ENCODE measurements around the gene ABCF1.

DNA sequence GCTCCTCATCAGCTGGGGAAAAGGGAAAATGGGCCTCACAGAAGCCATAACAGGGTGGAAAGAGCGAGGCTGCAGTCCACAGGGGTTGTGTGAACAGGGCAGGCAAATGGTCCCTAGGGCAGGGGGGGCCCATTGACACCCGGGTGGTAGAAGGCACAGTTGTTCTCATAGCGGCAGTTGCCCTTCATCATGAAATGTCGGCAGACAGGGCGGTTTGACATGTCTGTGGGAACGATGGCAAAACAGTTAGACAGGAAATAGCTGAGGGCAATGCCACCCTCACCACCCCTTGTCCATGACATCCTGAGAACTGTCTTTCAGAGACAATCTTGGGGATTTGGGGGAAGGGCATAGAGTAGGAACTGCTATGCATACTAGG lies 30.2 kb downstream of the ABCF1 start:
- TF ChIP-seq KAT7 (CRISPR knock-in tag; IDR thresholded peaks at IDR 0.05; ENCODE audit: borderline replicate concordance) (no peak), PHB2 (IDR thresholded peaks at IDR 0.05; ENCODE audit: low read depth) (no peak), POLR2AphosphoS5 (IDR thresholded peaks at IDR 0.05; ENCODE audit: control insufficient read depth, insufficient read depth, low read depth, low read length) (no peak; the same call in 1 of the 2 replicates)
- TF ChIP-seq, protein P1, sequence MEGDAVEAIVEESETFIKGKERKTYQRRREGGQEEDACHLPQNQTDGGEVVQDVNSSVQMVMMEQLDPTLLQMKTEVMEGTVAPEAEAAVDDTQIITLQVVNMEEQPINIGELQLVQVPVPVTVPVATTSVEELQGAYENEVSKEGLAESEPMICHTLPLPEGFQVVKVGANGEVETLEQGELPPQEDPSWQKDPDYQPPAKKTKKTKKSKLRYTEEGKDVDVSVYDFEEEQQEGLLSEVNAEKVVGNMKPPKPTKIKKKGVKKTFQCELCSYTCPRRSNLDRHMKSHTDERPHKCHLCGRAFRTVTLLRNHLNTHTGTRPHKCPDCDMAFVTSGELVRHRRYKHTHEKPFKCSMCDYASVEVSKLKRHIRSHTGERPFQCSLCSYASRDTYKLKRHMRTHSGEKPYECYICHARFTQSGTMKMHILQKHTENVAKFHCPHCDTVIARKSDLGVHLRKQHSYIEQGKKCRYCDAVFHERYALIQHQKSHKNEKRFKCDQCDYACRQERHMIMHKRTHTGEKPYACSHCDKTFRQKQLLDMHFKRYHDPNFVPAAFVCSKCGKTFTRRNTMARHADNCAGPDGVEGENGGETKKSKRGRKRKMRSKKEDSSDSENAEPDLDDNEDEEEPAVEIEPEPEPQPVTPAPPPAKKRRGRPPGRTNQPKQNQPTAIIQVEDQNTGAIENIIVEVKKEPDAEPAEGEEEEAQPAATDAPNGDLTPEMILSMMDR (IDR thresholded peaks at IDR 0.05 in 2 of 3, conservative IDR thresholded peaks at IDR 0.05 in 1 of 3; ENCODE audit: insufficient read depth in 2 of 3, low read depth in 1 of 3, low read length in 3 of 3) = no peak

All from K562 (cell line).